BE2C (cell line): ENCODE data around the gene PRLR.

Source experiments
- DNase-seq: peaks from one replicate; pipeline ENCODE4 v3.0.0-alpha.2; 2020
- H3K27me3 ChIP-seq: fragments of 250-450 bp; sonication (Bioruptor Pico); 2 replicates; pipeline ENCODE4 v1.5.1; 2020; ENCODE audit warnings: mild to moderate bottlenecking
- H3K36me3 ChIP-seq: fragments of 250-450 bp; sonication (Bioruptor Pico); 2 replicates; pipeline ENCODE4 v1.5.1; 2020; ENCODE audit warnings: mild to moderate bottlenecking
- H3K4me1 ChIP-seq: fragments of 250-450 bp; sonication (Bioruptor Pico); 2 replicates; pipeline ENCODE4 v1.5.1; 2020
- H3K4me3 ChIP-seq: 2 replicates; pipeline ENCODE4 v1.5.1; 2011; ENCODE audit warnings: low read depth, low read length
- H3K9me3 ChIP-seq: fragments of 250-450 bp; sonication (Bioruptor Pico); 2 replicates; pipeline ENCODE4 v1.5.1; 2020
- TF ChIP-seq, protein P1 (sequence below): IDR thresholded peaks from 2 replicates; pipeline ENCODE4 v1.5.1; 2012; ENCODE audit warnings: mild to moderate bottlenecking, low read depth, low read length

PRLR gene

DNA sequence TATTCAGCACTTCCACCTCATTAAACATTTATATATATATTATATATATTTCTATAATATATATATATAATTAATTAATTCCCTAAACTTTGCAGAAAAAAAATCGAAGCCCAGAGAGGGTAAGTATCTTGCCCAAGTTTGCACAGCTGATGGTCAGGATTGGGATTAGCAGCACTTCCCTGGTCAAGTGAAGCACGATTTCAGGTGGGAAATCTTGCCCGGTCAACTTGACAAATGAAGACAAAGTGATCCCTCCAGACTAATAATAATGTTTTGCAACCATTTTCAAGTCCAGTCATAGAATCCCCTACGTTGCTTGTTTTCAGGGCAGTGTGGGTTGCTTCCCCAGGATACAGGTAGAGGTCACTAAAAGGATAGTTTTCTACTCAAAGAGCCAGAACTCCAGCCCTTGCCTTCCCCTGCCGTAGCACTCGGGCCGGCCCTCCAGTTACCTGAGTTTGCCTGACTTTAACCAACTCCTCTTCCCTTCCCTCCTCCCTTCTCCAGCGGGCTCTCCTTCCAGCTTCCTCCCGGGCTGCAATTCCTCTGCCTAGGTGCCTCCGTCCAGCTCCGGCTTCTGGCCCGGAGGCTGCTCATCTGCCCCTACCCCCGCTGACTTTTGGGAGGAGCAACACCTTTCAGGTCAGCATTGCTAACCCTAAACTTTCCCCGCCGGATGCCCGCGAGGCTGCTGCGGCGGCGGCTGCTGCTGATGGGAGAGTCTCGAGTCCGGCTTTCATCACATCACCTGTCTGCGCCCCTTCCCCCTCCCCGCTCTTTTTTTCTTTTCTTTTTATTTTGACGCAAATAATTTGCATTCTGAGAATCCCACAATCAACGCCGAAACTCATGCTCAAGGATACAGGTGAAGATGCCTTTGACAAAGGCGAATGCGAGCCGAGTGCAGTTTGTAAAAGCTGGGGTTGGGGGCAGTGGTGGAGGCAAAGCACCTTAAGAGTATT, 930 bp downstream of the PRLR start:
- TF ChIP-seq, protein P1, sequence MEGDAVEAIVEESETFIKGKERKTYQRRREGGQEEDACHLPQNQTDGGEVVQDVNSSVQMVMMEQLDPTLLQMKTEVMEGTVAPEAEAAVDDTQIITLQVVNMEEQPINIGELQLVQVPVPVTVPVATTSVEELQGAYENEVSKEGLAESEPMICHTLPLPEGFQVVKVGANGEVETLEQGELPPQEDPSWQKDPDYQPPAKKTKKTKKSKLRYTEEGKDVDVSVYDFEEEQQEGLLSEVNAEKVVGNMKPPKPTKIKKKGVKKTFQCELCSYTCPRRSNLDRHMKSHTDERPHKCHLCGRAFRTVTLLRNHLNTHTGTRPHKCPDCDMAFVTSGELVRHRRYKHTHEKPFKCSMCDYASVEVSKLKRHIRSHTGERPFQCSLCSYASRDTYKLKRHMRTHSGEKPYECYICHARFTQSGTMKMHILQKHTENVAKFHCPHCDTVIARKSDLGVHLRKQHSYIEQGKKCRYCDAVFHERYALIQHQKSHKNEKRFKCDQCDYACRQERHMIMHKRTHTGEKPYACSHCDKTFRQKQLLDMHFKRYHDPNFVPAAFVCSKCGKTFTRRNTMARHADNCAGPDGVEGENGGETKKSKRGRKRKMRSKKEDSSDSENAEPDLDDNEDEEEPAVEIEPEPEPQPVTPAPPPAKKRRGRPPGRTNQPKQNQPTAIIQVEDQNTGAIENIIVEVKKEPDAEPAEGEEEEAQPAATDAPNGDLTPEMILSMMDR = no peak
- peaks cover 20% of the 10 kb centered on the region for H3K27me3 ChIP-seq
- no peak for DNase-seq
- no peak overlapping the region for H3K4me3 ChIP-seq
- H3K9me3 ChIP-seq = no peaks in the 10 kb centered on the region
- H3K4me1 ChIP-seq = no peaks in the 10 kb centered on the region
- H3K36me3 ChIP-seq = no peaks in the 10 kb centered on the region

DNA sequence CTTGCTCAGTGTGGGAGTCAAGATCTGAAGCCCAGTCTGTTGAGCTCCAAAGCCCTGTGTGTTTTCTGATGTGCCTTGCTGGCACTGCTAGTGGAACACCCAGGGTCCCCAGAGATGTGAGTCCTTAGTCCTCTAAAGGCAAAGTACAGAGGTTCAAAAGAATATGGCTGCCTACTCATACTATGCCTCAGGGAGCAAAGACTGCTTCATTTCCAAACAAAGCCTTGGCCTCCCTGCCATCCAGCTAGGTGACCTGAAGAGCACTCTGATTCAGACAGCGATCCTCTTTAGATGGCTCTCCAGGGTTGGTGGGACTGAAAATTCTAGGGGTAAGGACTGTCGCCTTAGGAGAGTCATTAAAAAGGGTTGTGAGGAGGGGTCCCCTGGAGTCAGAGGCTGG, 2.0 kb downstream of the PRLR start:
- TF ChIP-seq, protein P1 = no peak
- H3K9me3 ChIP-seq = no peaks in the 10 kb centered on the region
- DNase-seq = no peak
- no peaks in the 10 kb centered on the region for H3K36me3 ChIP-seq
- peaks cover 20% of the 10 kb centered on the region for H3K27me3 ChIP-seq
- H3K4me3 ChIP-seq = no peak overlapping the region
- no peaks in the 10 kb centered on the region for H3K4me1 ChIP-seq

DNA sequence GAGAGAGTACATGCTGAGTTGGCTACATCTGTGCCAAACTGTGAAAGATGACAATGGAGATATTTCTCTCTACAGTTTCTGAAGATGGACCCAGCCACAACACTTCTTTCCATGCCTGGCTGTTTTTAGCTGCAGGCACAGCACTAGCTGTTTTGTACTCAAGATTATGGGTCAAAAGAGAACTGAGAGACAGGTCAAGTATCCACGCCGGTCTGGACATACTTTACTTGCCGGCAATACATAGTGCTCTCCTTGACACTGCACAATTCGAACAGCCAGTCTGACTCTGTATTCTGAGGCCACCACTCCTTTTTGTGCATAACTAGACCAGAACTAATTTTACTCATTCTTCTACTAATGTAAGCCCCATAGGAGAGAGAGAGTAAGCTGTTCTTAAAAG, 2.6 kb downstream of the PRLR start:
- Histone ChIP-seq H3K36me3 (no peaks in the 10 kb centered on the region), H3K9me3 (no peaks in the 10 kb centered on the region), H3K27me3 (peaks cover 20% of the 10 kb centered on the region), H3K4me3 (no peak overlapping the region), H3K4me1 (no peaks in the 10 kb centered on the region)
- no peak for DNase-seq
- TF ChIP-seq, protein P1 = no peak

DNA sequence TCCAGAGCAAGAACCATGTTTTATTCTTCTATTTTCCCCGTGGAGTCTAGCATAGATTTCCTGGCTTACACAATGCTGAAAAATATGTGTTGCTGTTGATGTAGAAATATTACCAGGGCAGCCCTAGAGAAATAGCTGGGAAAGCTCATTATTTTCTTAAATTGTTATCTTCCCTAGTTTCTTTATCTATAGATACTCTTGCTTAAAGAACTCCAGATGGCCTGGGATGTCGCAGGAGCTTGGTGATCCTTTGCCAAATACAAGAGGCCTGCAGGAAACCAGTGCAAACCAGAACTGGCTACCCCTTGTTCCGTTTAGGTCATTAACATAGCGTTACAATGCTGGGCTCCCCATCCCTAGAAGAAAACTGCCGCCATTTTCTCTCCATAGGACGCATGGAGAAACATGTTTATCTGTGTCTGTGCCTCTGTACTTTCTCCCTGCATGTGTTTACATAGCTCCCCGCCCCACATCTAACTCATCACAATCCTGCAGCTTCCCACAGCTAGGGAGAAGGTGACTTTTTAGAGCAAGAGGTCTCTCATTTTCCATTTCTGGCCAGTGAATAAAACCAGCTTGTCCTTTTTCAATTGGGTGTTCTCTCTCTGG, 6.4 kb downstream of the PRLR start:
- Histone ChIP-seq H3K4me1 (no peaks in the 10 kb centered on the region), H3K4me3 (no peak overlapping the region), H3K27me3 (no peaks in the 10 kb centered on the region), H3K36me3 (no peaks in the 10 kb centered on the region), H3K9me3 (no peaks in the 10 kb centered on the region)
- TF ChIP-seq, protein P1 = no peak
- no peak for DNase-seq

DNA sequence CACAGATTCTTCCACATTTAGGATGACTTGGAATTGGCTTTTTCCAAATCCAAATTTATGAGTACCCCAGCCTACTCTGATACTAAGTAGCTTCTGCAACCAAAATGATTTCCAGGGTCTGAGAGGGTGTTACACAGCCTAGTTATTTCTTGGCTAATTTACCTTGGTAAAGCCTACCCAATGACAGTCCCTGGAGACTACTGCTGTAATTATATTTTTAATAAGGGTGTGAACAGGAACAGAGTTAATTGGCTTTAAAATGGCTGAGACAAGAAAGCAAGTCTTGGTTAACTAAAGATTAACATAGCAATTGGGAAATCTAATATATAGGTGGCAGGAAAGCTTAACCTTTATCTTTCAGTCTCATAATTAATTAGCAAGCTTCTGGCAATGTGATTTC, 9.3 kb downstream of the PRLR start:
- Histone ChIP-seq H3K4me3 (no peak overlapping the region), H3K4me1 (no peaks in the 10 kb centered on the region), H3K36me3 (no peaks in the 10 kb centered on the region), H3K27me3 (no peaks in the 10 kb centered on the region), H3K9me3 (no peaks in the 10 kb centered on the region)
- no peak for DNase-seq
- TF ChIP-seq, protein P1 = no peak

DNA sequence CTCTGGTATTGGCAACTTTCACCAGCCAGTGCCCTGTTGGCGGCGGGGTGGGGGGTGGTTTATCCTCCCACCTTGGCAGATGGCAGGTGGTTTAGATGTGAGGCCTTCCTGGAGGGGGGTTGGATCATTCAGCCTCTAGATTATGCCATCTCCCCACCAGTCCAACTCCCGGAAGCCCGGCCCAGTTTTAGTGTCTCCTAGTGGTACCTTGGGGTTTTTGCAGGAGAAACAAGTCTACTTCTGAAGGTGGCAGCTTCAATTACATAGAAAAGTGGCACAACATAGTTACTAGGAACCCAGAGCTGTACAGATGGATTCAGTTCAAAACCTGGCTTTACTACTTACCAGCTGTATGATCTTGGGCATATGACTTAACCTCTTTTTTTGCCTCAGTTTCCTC, 11.3 kb downstream of the PRLR start:
- Histone ChIP-seq H3K36me3 (no peaks in the 10 kb centered on the region), H3K4me1 (no peaks in the 10 kb centered on the region), H3K9me3 (no peaks in the 10 kb centered on the region), H3K4me3 (no peak overlapping the region), H3K27me3 (no peaks in the 10 kb centered on the region)
- no peak for DNase-seq
- TF ChIP-seq, protein P1 = no peak
